NCI-H1694 treated with DMSO at 0.1 percent for 48 hours (cell line): ENCODE data around the gene PRDM16.

Source experiments
- DNase-seq: peaks from one replicate; lab custom pipeline; 2025; lab: John Stamatoyannopoulos, UW

The PRDM16 gene

GRCh38 chr1:3373700-3374405 is 304.9 kb downstream of the PRDM16 start:
- no peak for DNase-seq

- DNase-seq: no peak
Measured at GRCh38 chr1:3375245-3375644, 306.2 kb downstream of the PRDM16 start.

GRCh38 chr1:3377166-3377565 is 308.2 kb downstream of the PRDM16 start:
- no peak for DNase-seq

- no peak for DNase-seq
Measured at GRCh38 chr1:3377604-3378279, 308.7 kb downstream of the PRDM16 start.

GRCh38 chr1:3378411-3379208 is 309.6 kb downstream of the PRDM16 start:
- DNase-seq: no peak

GRCh38 chr1:3379934-3380333 is 310.9 kb downstream of the PRDM16 start:
- no peak for DNase-seq

GRCh38 chr1:3380469-3380868 is 311.5 kb downstream of the PRDM16 start:
- DNase-seq: no peak

- no peak for DNase-seq
Measured at GRCh38 chr1:3381901-3382300, 312.9 kb downstream of the PRDM16 start.

GRCh38 chr1:3382326-3383057 is 313.5 kb downstream of the PRDM16 start:
- DNase-seq: no peak

GRCh38 chr1:3383679-3384078 is 314.7 kb downstream of the PRDM16 start:
- DNase-seq: no peak

- DNase-seq: no peak
Measured at GRCh38 chr1:3384407-3384806, 315.4 kb downstream of the PRDM16 start.

GRCh38 chr1:3386205-3387002 is 317.4 kb downstream of the PRDM16 start:
- DNase-seq: no peak

- DNase-seq: no peak
Measured at GRCh38 chr1:3387401-3387800, 318.4 kb downstream of the PRDM16 start.

- DNase-seq: no peak
Measured at GRCh38 chr1:3389093-3389833, 320.3 kb downstream of the PRDM16 start.

GRCh38 chr1:3390291-3390690 is 321.3 kb downstream of the PRDM16 start:
- DNase-seq: no peak

- DNase-seq: no peak
Measured at GRCh38 chr1:3391711-3392110, 322.7 kb downstream of the PRDM16 start.

- no peak for DNase-seq
Measured at GRCh38 chr1:3393024-3393986, 324.3 kb downstream of the PRDM16 start.

GRCh38 chr1:3393987-3394920 is 325.3 kb downstream of the PRDM16 start:
- DNase-seq: no peak
